ENCODE results near the gene TRPM5.
"Not testable (repeated sequence)": the region's sequence is repeated elsewhere in the genome, so short reads cannot be mapped to it uniquely, and the experiment has no call there.

The TRPM5 gene

GRCh38 chr11:2443881-2444820 is at the start of gene TRPM5:
TSS of gene TRPM5 (minus strand) at chr11:2444514. CDS start at chr11:2423036, 21,478 bp downstream.
- peak; percentile 53 for DNase-seq (ENCODE audit: low read depth)

- DNase-seq (ENCODE audit: low read depth), result no peak
These were observed 44.8 kb upstream of the TRPM5 start for GRCh38 chr11:2489083-2489482.

GRCh38 chr11:2488004-2488403 is 43.7 kb upstream of the TRPM5 start:
- DNase-seq (ENCODE audit: low read depth), result no peak

GRCh38 chr11:2484576-2485125 is 40.3 kb upstream of the TRPM5 start:
- DNase-seq (ENCODE audit: low read depth), result no peak

GRCh38 chr11:2483426-2483825 is 39.1 kb upstream of the TRPM5 start:
- DNase-seq (ENCODE audit: low read depth), result no peak

- no peak for DNase-seq (ENCODE audit: low read depth)
These were observed 38.4 kb upstream of the TRPM5 start for GRCh38 chr11:2482745-2483144.

- DNase-seq (ENCODE audit: low read depth), result no peak
These were observed 37.9 kb upstream of the TRPM5 start for GRCh38 chr11:2482204-2482603.

- no peak for DNase-seq (ENCODE audit: low read depth)
These were observed 36.9 kb upstream of the TRPM5 start for GRCh38 chr11:2481253-2481652.

GRCh38 chr11:2480874-2481220 is 36.5 kb upstream of the TRPM5 start:
- DNase-seq (ENCODE audit: low read depth), result no peak

GRCh38 chr11:2480067-2480873 is 36.0 kb upstream of the TRPM5 start:
- not testable (repeated sequence) for DNase-seq (ENCODE audit: low read depth)

- DNase-seq (ENCODE audit: low read depth), result no peak
These were observed 33.6 kb upstream of the TRPM5 start for GRCh38 chr11:2477936-2478335.

GRCh38 chr11:2477254-2477653 is 32.9 kb upstream of the TRPM5 start:
- DNase-seq (ENCODE audit: low read depth), result no peak

- no peak for DNase-seq (ENCODE audit: low read depth)
These were observed 31.0 kb upstream of the TRPM5 start for GRCh38 chr11:2475136-2475918.

- no peak for DNase-seq (ENCODE audit: low read depth)
These were observed 30.0 kb upstream of the TRPM5 start for GRCh38 chr11:2474059-2474901.

GRCh38 chr11:2473361-2474058 is 29.2 kb upstream of the TRPM5 start:
- DNase-seq (ENCODE audit: low read depth), result no peak

GRCh38 chr11:2472428-2473186 is 28.3 kb upstream of the TRPM5 start:
- DNase-seq (ENCODE audit: low read depth), result no peak

- no peak for DNase-seq (ENCODE audit: low read depth)
These were observed 27.4 kb upstream of the TRPM5 start for GRCh38 chr11:2471804-2472096.

- DNase-seq (ENCODE audit: low read depth), result no peak
These were observed 26.9 kb upstream of the TRPM5 start for GRCh38 chr11:2471048-2471803.

GRCh38 chr11:2470495-2470894 is 26.2 kb upstream of the TRPM5 start:
- no peak for DNase-seq (ENCODE audit: low read depth)

All from stimulated activated CD8-positive, alpha-beta memory T cell treated with anti-CD3 and anti-CD28 coated beads, Interleukin-7, amount 100 ng/mL, for 24 hours (primary cell).